Mucosa of rectum (tissue), 2 donors: Measurements from ENCODE around the gene SEMA5B.

ENCODE experiments used
- H3K27ac ChIP-seq, 2 donors: one replicate each; pipeline ENCODE4 v1.7.0; 2013; ENCODE audit warnings: inconsistent platforms in 2 of 2, low read depth in 2 of 2, low read length in 2 of 2
- H3K27me3 ChIP-seq, 2 donors: one replicate each; pipeline ENCODE4 v1.7.0; 2013; ENCODE audit warnings: low read length in 2 of 2; ENCODE audit not compliant: control insufficient read depth in 2 of 2, insufficient read depth in 2 of 2
- H3K36me3 ChIP-seq, 2 donors: one replicate each; pipeline ENCODE4 v1.7.0; 2013; ENCODE audit warnings: low read length in 2 of 2; ENCODE audit not compliant: control insufficient read depth in 2 of 2, insufficient read depth in 2 of 2
- H3K4me1 ChIP-seq, 2 donors: one replicate each; pipeline ENCODE4 v1.7.0; 2013; ENCODE audit warnings: low read length in 2 of 2, mild to moderate bottlenecking in 1 of 2; ENCODE audit not compliant: control insufficient read depth in 2 of 2, insufficient read depth in 2 of 2
- H3K4me3 ChIP-seq, 2 donors: one replicate each; pipeline ENCODE4 v1.7.0; 2013; ENCODE audit warnings: low read length in 2 of 2
- H3K9ac ChIP-seq, 2 donors: one replicate each; pipeline ENCODE4 v1.7.0; 2013; ENCODE audit warnings: low read length in 2 of 2, low read depth in 1 of 2, mild to moderate bottlenecking in 1 of 2
- H3K9me3 ChIP-seq, 2 donors: one replicate each; pipeline ENCODE4 v1.7.0; 2013; ENCODE audit warnings: low read length in 2 of 2; ENCODE audit not compliant: control insufficient read depth in 2 of 2
- donor health status: healthy.
- donor health status: Normal muscosa, but diverticular disease.

SEMA5B gene

DNA sequence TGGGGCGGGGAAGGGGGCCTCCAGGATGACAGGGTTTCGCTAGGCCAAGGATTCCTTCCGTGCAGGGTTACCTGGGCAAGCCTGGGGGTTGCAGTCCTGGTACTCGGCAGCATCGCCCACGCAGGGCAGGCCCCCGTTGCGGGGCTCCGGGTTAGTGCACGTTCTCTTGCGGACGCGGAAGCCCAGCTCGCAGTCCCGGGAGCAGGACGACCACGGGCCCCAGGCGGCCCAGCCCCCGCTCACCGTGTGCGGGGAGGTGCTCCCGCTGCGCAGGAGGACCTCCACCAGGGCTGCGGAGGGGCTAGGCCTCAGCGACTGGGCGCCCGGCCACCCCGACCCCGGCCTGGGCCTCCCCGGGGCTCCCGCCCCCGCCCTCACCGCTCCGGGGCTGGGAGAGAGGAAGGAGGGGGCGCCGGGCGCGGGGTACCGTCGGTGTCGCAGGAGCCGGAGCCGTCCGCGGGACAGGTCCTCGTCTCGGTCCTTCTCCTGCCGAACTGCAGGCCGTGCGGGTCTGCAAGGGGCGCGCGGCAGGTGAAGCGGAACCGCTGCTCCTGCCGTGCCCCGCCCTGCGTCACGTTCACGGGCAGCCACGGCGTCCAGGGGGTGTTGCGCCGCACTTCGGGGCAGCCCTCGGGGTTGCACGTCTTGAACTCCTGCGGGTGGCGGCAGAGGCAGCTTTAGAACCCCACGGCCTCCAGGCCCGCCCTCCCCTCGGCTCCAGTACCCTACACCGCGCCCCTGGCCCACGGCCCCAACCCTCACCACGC is 114.6 kb downstream of the SEMA5B start:
- no peaks in the 10 kb centered on the region for H3K36me3 ChIP-seq

DNA sequence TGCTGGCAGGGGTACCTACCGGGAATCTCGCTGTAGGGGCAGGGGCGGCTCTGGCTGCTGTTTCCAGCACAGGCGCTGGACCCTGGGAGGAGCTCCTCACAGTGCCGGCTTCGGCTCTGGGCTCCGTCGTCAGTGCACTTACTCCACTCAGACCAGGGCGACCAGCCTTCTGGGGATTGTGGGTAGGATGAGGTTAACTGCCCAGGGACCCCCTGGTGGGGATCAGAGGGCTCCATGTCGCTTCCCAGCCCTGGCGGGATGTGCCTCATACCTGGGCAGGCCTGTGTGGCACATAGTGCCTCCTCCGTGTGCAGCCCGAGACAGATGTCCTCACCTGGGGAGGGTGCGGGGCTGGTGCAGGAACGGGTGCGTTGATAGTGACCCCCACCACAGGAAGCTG is 115.7 kb downstream of the SEMA5B start:
- Histone ChIP-seq H3K4me1 (no peaks in the 10 kb centered on the region), H3K27ac (no peak overlapping the region), H3K36me3 (no peaks in the 10 kb centered on the region), H3K9me3 (no peaks in the 10 kb centered on the region), H3K9ac (no peak overlapping the region), H3K27me3 (peaks cover 0 to 4% of the 10 kb centered on the region in 2 donors), H3K4me3 (no peak overlapping the region)

More for the DNA sequence above, 114.6 kb downstream of the SEMA5B start:
- Histone ChIP-seq H3K4me3 (no peak overlapping the region), H3K9ac (no peak overlapping the region), H3K9me3 (no peaks in the 10 kb centered on the region), H3K4me1 (no peaks in the 10 kb centered on the region), H3K27ac (no peak overlapping the region), H3K27me3 (peaks cover 0 to 4% of the 10 kb centered on the region in 2 donors)

DNA sequence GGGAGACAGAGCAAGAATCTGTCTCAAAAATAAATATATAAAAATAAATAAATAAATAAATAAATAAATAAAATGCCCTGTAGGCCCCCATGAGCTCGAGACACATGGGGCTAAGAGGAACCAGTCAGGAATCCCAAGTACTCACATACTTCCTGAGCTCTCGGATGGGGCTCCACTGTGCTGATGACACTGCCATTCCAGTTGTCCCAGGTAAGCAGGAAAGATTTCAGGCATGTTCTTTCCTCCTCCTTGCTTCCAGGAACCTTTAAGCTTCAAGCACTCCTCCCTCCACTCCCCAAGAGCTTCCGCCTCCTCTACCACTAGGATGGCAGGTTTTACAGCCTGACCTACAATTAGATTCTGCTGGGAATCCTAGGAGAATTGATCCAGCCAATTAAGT is 119.3 kb downstream of the SEMA5B start:
- H3K4me3 ChIP-seq = no peak overlapping the region
- no peaks in the 10 kb centered on the region for H3K9me3 ChIP-seq
- H3K36me3 ChIP-seq = no peaks in the 10 kb centered on the region
- H3K9ac ChIP-seq = no peak overlapping the region
- peaks cover 0 to 4% of the 10 kb centered on the region in 2 donors for H3K27me3 ChIP-seq
- H3K27ac ChIP-seq = no peak overlapping the region
- no peaks in the 10 kb centered on the region for H3K4me1 ChIP-seq

DNA sequence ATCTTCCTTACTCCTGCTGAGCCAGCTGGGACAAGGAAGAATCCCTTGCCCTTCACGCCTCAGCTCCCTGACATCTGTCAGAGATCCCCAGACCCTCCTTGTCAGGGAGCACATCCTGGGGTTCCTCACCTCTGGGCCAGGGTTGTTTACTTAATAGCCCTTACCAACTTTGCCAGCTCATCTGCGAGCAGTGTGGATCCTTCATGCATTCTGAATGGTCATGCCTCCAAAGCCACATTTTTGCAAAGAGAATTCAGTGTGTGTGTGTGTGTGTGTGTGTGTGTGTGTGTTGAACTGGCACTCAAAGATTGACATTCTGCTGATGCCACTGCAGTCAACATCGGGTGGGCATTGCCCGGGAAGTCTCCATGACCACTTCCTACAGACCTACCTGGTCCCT is 120.1 kb downstream of the SEMA5B start:
- Histone ChIP-seq H3K4me1 (no peaks in the 10 kb centered on the region), H3K36me3 (no peaks in the 10 kb centered on the region), H3K9me3 (no peaks in the 10 kb centered on the region), H3K27ac (no peak overlapping the region), H3K4me3 (no peak overlapping the region), H3K9ac (no peak overlapping the region), H3K27me3 (peaks cover 0 to under 1% of the 10 kb centered on the region in 2 donors)

DNA sequence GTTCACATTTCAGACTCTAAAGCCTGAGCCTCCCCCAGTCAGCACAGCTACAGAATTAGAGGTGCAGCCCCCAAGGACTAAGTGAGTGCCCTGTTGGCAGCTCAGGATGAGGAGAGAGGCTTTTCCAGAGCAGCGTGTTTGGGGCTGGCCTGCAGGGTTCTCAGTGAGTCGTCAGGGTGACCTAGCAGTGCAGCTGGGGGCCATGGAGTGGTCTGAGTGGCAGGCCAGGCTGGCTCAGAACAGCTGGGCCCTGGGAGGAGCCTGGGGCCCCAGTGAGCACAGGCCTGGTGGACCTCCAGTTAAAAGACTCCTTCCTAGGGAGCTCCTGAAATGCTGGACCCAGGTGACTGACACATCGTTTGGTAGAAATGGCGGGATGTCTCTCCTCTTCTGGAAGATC is 124.4 kb downstream of the SEMA5B start:
- Histone ChIP-seq H3K9me3 (no peaks in the 10 kb centered on the region), H3K27me3 (no peaks in the 10 kb centered on the region)

DNA sequence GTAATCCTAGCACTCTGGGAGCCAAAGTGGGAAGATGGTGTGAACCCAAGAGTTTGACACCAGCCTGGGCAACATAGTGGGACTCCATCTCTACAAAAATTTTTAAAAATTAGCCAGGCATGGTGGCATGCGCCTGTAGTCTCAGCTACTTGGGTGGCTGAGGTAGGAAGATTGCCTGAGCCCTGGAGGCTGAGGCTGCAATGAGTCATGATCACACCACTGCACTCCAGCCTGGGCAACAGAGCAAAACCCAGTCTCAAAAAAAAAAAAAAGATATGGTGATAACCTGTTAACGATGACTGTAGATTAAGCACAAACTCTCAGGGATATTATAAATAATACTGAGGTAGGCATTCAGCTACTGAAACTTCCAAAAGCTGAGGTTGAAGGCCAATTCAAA is 125.2 kb downstream of the SEMA5B start:
- H3K27ac ChIP-seq = no peak overlapping the region
- H3K9ac ChIP-seq = no peak overlapping the region
- H3K4me1 ChIP-seq = no peaks in the 10 kb centered on the region
- H3K36me3 ChIP-seq = no peaks in the 10 kb centered on the region
- H3K27me3 ChIP-seq = no peaks in the 10 kb centered on the region
- no peak overlapping the region for H3K4me3 ChIP-seq
- H3K9me3 ChIP-seq = no peaks in the 10 kb centered on the region

More for the DNA sequence above, 124.4 kb downstream of the SEMA5B start:
- Histone ChIP-seq H3K27ac (no peak overlapping the region), H3K36me3 (no peaks in the 10 kb centered on the region), H3K4me1 (no peaks in the 10 kb centered on the region), H3K9ac (no peak overlapping the region), H3K4me3 (no peak overlapping the region)

DNA sequence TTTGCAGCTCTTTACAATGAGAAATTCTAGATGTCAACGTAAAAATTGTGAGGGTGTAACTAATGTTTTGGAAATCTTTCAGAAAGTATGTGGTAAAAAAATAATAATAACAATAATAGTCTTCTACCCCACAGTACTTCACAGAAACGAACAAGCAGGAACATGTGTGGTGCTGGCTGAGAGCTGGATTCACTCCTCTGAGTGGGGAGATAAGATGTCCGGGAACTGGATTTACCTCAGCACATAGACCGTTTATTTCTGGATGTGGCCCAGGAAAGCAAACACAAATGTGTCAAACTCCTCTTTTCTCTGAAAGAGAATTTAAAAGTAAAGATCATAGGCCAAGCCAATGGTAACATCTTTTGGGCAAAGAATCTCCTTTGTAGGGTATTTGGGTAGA is 129.3 kb downstream of the SEMA5B start:
- no peaks in the 10 kb centered on the region for H3K4me1 ChIP-seq
- H3K36me3 ChIP-seq = no peaks in the 10 kb centered on the region
- no peak overlapping the region for H3K27ac ChIP-seq
- no peak overlapping the region for H3K4me3 ChIP-seq
- no peaks in the 10 kb centered on the region for H3K9me3 ChIP-seq
- no peaks in the 10 kb centered on the region for H3K27me3 ChIP-seq
- H3K9ac ChIP-seq = no peak overlapping the region

DNA sequence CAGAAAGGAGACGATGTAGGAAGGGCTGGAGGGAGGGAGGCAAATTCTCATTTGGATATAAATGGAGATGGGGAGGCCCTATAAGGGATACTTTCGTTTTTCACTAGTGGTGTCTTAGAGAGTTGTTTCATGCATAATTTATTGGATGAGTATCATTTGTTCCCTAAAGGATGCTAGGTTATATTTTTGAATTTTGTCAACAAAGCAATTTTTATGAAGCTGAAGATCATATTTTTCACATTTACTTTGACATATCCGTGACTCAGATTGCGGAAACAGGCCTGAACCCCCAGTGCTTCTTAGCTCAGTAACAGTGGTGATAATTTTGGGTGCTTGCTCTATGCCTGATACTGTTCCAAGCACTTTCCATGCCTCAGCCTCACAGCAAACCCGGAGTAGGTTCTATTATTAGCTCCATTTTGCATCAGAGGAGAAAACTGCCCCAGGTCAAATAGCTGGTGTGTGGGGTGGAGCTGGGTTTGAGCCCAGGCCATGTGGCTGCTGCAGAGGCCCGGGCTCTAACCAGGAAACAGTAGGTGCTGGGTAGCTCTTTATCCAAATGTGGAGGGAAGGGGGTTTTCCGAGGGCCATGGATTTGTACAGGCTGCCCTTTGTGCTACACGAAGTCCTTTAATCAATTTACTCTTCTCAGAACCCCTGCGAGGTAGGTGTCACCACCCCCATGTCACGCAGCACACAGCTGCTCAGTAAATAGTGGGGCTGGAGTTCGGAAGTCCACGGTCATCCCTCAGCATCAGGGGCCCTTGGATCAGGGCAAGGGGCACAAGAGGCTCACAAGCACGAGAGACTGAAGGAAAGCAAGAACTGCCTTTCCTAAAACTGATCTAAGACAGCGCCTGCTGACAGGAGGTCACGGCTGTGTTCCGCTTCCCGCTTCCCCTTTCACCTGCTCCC is 133.6 kb downstream of the SEMA5B start:
- Histone ChIP-seq H3K9ac (no peak overlapping the region), H3K27me3 (no peaks in the 10 kb centered on the region), H3K27ac (no peak overlapping the region), H3K4me1 (no peaks in the 10 kb centered on the region), H3K4me3 (no peak overlapping the region), H3K9me3 (no peaks in the 10 kb centered on the region), H3K36me3 (no peaks in the 10 kb centered on the region)

DNA sequence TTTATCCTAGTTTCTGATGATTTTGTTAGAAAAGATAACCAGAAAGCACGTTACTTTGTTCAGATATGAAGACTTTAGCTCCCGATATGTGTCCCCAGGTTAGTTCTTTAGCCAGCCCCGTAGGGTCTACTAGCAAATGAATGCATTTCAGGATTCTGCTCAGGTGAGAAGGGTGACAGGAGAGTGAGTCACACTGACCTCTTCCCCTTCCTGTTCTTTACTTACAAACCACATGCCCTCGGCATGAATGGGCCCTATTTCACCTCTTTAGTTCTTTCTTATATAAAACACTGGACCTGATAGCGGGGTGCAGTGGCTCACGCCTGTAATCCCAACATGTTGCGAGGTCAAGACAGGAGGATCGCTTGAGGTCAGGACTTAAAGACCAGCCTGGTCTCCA is 134.3 kb downstream of the SEMA5B start:
- Histone ChIP-seq H3K4me3 (no peak overlapping the region), H3K27ac (no peak overlapping the region), H3K9ac (no peak overlapping the region)

More for the DNA sequence above, 134.3 kb downstream of the SEMA5B start:
- Histone ChIP-seq H3K36me3 (no peaks in the 10 kb centered on the region), H3K4me1 (no peaks in the 10 kb centered on the region), H3K9me3 (no peaks in the 10 kb centered on the region), H3K27me3 (no peaks in the 10 kb centered on the region)
